WTC11 (cell line): ENCODE results near the gene PHC2. TPM values are rescaled to one million over a fixed set of nuclear protein-coding genes. Genes with fewer than 3 reads are reported as not detected.

Source experiments
- ATAC-seq: fragments of 200-7000 bp; cut with Tn5 transposase; 2 replicates; pipeline ENCODE4 v1.10.0; 2021; ENCODE audit warnings: mild to moderate bottlenecking, moderate library complexity
- CTCF ChIA-PET: fragments of 300-600 bp; sonication (Branson Sonifier 250); formaldehyde crosslinking; loops from one replicate; lab custom pipeline; 2021; ENCODE audit warnings: antibody characterized with exemption; lab: Charles Lee
- POLR2A ChIA-PET: fragments of 350-600 bp; sonication (Branson Sonifier 250); formaldehyde crosslinking; loops from one replicate; lab custom pipeline; 2021; ENCODE audit warnings: antibody characterized with exemption; lab: Charles Lee
- DNase-seq: peaks from one replicate; pipeline ENCODE4 v3.0.0; 2021; ENCODE audit warnings: low spot score
- H3K27ac Mint-ChIP-seq: 2 replicates; pipeline ENCODE4 v1.8.0; 2021; ENCODE audit warnings: mixed read lengths
- H3K27me3 Mint-ChIP-seq: 2 replicates; pipeline ENCODE4 v1.8.0; 2021; ENCODE audit warnings: low read depth, mild to moderate bottlenecking, moderate library complexity, mixed read lengths
- H3K36me3 Mint-ChIP-seq: 2 replicates; pipeline ENCODE4 v1.8.0; 2021; ENCODE audit warnings: mixed read lengths
- H3K4me1 Mint-ChIP-seq: 2 replicates; pipeline ENCODE4 v1.8.0; 2022; ENCODE audit warnings: mixed read lengths
- H3K4me3 Mint-ChIP-seq: 2 replicates; pipeline ENCODE4 v1.8.0; 2021; ENCODE audit warnings: mild to moderate bottlenecking, moderate library complexity, mixed read lengths
- H3K9me3 Mint-ChIP-seq: 2 replicates; pipeline ENCODE4 v1.8.0; 2021; ENCODE audit warnings: mixed read lengths
- ATF6 ChIP-seq: sonication (generic); formaldehyde crosslinking; IDR thresholded peaks from 2 replicates; pipeline ENCODE4 v1.8.1; 2023; ENCODE audit warnings: mild to moderate bottlenecking, missing genetic modification reagents
- CBFB ChIP-seq: sonication (generic); formaldehyde crosslinking; IDR thresholded peaks from 2 replicates; pipeline ENCODE4 v1.8.1; 2022; ENCODE audit warnings: mild to moderate bottlenecking, low read depth, missing genetic modification reagents
- FOXJ3 ChIP-seq: sonication (generic); formaldehyde crosslinking; IDR thresholded peaks from 2 replicates; pipeline ENCODE4 v1.9.0; 2021; ENCODE audit warnings: missing genetic modification reagents, mild to moderate bottlenecking, borderline replicate concordance
- GRHL2 ChIP-seq: fragments of 250-450 bp; sonication (Bioruptor Pico); IDR thresholded peaks from 2 replicates; pipeline ENCODE4 v1.8.0; 2022; ENCODE audit warnings: mild to moderate bottlenecking, moderate library complexity; ENCODE audit not compliant: insufficient replicate concordance, severe bottlenecking
- HMGA2 ChIP-seq: fragments of 250-450 bp; sonication (Bioruptor Pico); IDR thresholded peaks from 2 replicates; pipeline ENCODE4 v1.4.0; 2021; ENCODE audit warnings: mild to moderate bottlenecking, moderate library complexity
- MYBL2 ChIP-seq: sonication (generic); formaldehyde crosslinking; IDR thresholded peaks from 2 replicates; pipeline ENCODE4 v1.8.1; 2023; ENCODE audit warnings: mild to moderate bottlenecking, moderate library complexity, missing genetic modification reagents
- NFE2L1 ChIP-seq: sonication (generic); formaldehyde crosslinking; IDR thresholded peaks from 2 replicates; pipeline ENCODE4 v1.8.1; 2023; ENCODE audit warnings: missing genetic modification reagents
- NR1H2 ChIP-seq: sonication (generic); formaldehyde crosslinking; IDR thresholded peaks from 2 replicates; pipeline ENCODE4 v1.9.0; 2021; ENCODE audit warnings: mild to moderate bottlenecking, moderate library complexity, missing genetic modification reagents
- SOX15 ChIP-seq: fragments of 250-450 bp; sonication (Bioruptor Pico); IDR thresholded peaks from 2 replicates; pipeline ENCODE4 v1.9.0; 2021; ENCODE audit warnings: mild to moderate bottlenecking
- USF2 ChIP-seq: sonication (generic); formaldehyde crosslinking; IDR thresholded peaks from 2 replicates; pipeline ENCODE4 v1.8.1; 2023; ENCODE audit warnings: mild to moderate bottlenecking, missing genetic modification reagents, moderate library complexity
- ZNF138 ChIP-seq: sonication (generic); formaldehyde crosslinking; conservative IDR thresholded peaks from 2 replicates; pipeline ENCODE4 v1.8.1; 2022; ENCODE audit warnings: mild to moderate bottlenecking, moderate library complexity, missing genetic modification reagents
- ZNF281 ChIP-seq: sonication (generic); formaldehyde crosslinking; IDR thresholded peaks from 2 replicates; pipeline ENCODE4 v1.8.0; 2023; ENCODE audit warnings: mild to moderate bottlenecking, missing genetic modification reagents
- ZNF512 ChIP-seq: sonication (generic); formaldehyde crosslinking; IDR thresholded peaks from 2 replicates; pipeline ENCODE4 v1.8.1; 2022; ENCODE audit warnings: missing genetic modification reagents, borderline replicate concordance
- total RNA-seq: library from RNA; stranded (reverse); gene quantifications from 3 replicates; pipeline ENCODE4 v1.2.3, GENCODE V29; 2021
- TF ChIP-seq, protein P1 (sequence below): sonication (generic); formaldehyde crosslinking; IDR thresholded peaks from 2 replicates; pipeline ENCODE4 v1.8.1; 2023; ENCODE audit warnings: mild to moderate bottlenecking, moderate library complexity, missing genetic modification reagents
- TF ChIP-seq, protein P2 (sequence below): sonication (generic); formaldehyde crosslinking; IDR thresholded peaks from 2 replicates; pipeline ENCODE4 v1.8.0; 2022; ENCODE audit warnings: mild to moderate bottlenecking, missing genetic modification reagents
- TF ChIP-seq, protein P3 (sequence below): sonication (generic); formaldehyde crosslinking; IDR thresholded peaks from 2 replicates; pipeline ENCODE4 v1.8.0; 2022; ENCODE audit warnings: mild to moderate bottlenecking, missing genetic modification reagents
- TF ChIP-seq, protein P4 (sequence below): sonication (generic); formaldehyde crosslinking; IDR thresholded peaks from 2 replicates; pipeline ENCODE4 v1.8.1; 2023; ENCODE audit warnings: mild to moderate bottlenecking, missing genetic modification reagents, moderate library complexity
- TF ChIP-seq, protein P5 (sequence below): sonication (generic); formaldehyde crosslinking; IDR thresholded peaks from 2 replicates; pipeline ENCODE4 v1.8.0; 2023; ENCODE audit warnings: missing genetic modification reagents, mild to moderate bottlenecking, borderline replicate concordance

Gene PHC2
- total RNA-seq, 1 experiment from 2014 or later = 7.0 TPM

- H3K4me3 Mint-ChIP-seq = no peak overlapping the region
- CTCF ChIA-PET = interaction anchor here (0.6 kb wide), 1 partner anchor 57 kb away, joined by 3 read pairs; no protein-coding TSS in a partner anchor
- TF ChIP-seq, protein P1, sequence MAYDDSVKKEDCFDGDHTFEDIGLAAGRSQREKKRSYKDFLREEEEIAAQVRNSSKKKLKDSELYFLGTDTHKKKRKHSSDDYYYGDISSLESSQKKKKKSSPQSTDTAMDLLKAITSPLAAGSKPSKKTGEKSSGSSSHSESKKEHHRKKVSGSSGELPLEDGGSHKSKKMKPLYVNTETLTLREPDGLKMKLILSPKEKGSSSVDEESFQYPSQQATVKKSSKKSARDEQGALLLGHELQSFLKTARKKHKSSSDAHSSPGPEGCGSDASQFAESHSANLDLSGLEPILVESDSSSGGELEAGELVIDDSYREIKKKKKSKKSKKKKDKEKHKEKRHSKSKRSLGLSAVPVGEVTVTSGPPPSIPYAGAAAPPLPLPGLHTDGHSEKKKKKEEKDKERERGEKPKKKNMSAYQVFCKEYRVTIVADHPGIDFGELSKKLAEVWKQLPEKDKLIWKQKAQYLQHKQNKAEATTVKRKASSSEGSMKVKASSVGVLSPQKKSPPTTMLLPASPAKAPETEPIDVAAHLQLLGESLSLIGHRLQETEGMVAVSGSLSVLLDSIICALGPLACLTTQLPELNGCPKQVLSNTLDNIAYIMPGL (CRISPR knock-in tag) = no peak
- TF ChIP-seq, protein P2, sequence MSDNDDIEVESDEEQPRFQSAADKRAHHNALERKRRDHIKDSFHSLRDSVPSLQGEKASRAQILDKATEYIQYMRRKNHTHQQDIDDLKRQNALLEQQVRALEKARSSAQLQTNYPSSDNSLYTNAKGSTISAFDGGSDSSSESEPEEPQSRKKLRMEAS = no peak
- TF ChIP-seq USF2 (CRISPR knock-in tag) (no peak), GRHL2 (CRISPR knock-in tag) (no peak), ZNF281 (CRISPR knock-in tag) (no peak), HMGA2 (CRISPR knock-in tag) (no peak), MYBL2 (no peak), ZNF138 (CRISPR knock-in tag) (no peak), ZNF512 (no peak), CBFB (no peak), NFE2L1 (CRISPR knock-in tag) (no peak), NR1H2 (CRISPR knock-in tag) (no peak), FOXJ3 (CRISPR knock-in tag) (no peak), ATF6 (no peak), SOX15 (CRISPR knock-in tag) (no peak)
- TF ChIP-seq, protein P3, sequence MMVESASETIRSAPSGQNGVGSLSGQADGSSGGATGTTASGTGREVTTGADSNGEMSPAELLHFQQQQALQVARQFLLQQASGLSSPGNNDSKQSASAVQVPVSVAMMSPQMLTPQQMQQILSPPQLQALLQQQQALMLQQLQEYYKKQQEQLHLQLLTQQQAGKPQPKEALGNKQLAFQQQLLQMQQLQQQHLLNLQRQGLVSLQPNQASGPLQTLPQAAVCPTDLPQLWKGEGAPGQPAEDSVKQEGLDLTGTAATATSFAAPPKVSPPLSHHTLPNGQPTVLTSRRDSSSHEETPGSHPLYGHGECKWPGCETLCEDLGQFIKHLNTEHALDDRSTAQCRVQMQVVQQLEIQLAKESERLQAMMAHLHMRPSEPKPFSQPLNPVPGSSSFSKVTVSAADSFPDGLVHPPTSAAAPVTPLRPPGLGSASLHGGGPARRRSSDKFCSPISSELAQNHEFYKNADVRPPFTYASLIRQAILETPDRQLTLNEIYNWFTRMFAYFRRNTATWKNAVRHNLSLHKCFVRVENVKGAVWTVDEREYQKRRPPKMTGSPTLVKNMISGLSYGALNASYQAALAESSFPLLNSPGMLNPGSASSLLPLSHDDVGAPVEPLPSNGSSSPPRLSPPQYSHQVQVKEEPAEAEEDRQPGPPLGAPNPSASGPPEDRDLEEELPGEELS (CRISPR knock-in tag) = no peak
- TF ChIP-seq, protein P4, sequence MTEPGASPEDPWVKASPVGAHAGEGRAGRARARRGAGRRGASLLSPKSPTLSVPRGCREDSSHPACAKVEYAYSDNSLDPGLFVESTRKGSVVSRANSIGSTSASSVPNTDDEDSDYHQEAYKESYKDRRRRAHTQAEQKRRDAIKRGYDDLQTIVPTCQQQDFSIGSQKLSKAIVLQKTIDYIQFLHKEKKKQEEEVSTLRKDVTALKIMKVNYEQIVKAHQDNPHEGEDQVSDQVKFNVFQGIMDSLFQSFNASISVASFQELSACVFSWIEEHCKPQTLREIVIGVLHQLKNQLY (CRISPR knock-in tag) = no peak
- TF ChIP-seq, protein P5, sequence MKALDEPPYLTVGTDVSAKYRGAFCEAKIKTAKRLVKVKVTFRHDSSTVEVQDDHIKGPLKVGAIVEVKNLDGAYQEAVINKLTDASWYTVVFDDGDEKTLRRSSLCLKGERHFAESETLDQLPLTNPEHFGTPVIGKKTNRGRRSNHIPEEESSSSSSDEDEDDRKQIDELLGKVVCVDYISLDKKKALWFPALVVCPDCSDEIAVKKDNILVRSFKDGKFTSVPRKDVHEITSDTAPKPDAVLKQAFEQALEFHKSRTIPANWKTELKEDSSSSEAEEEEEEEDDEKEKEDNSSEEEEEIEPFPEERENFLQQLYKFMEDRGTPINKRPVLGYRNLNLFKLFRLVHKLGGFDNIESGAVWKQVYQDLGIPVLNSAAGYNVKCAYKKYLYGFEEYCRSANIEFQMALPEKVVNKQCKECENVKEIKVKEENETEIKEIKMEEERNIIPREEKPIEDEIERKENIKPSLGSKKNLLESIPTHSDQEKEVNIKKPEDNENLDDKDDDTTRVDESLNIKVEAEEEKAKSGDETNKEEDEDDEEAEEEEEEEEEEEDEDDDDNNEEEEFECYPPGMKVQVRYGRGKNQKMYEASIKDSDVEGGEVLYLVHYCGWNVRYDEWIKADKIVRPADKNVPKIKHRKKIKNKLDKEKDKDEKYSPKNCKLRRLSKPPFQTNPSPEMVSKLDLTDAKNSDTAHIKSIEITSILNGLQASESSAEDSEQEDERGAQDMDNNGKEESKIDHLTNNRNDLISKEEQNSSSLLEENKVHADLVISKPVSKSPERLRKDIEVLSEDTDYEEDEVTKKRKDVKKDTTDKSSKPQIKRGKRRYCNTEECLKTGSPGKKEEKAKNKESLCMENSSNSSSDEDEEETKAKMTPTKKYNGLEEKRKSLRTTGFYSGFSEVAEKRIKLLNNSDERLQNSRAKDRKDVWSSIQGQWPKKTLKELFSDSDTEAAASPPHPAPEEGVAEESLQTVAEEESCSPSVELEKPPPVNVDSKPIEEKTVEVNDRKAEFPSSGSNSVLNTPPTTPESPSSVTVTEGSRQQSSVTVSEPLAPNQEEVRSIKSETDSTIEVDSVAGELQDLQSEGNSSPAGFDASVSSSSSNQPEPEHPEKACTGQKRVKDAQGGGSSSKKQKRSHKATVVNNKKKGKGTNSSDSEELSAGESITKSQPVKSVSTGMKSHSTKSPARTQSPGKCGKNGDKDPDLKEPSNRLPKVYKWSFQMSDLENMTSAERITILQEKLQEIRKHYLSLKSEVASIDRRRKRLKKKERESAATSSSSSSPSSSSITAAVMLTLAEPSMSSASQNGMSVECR (CRISPR knock-in tag) = no peak
Measured at GRCh38 chr1:33399375-33399774, 31.5 kb downstream of the PHC2 start.

More at GRCh38 chr1:33399375-33399774, 31.5 kb downstream of the PHC2 start:
- no peaks in the 10 kb centered on the region for H3K27me3 Mint-ChIP-seq
- H3K4me1 Mint-ChIP-seq = 0 out of 2 replicates have a peak, but pooled peaks cover 5% of the 10 kb centered on the region
- DNase-seq (no peak), ATAC-seq (no peak)
- POLR2A ChIA-PET = no interaction called here
- H3K27ac Mint-ChIP-seq = no peak overlapping the region
- no peaks in the 10 kb centered on the region for H3K36me3 Mint-ChIP-seq
- peaks cover 8% of the 10 kb centered on the region; the same call in 1 of the 2 replicates for H3K9me3 Mint-ChIP-seq
